Thoracic aorta (tissue), 2 donors: ENCODE results near the gene RPS27. TPM values are rescaled to one million over a fixed set of nuclear protein-coding genes. Genes with fewer than 3 reads are reported as not detected.
A peak's percentile ranks its signal among the peaks of the same experiment; 100 is the strongest.

Experiments used
- ATAC-seq: fragments of 150-250 bp; one replicate; pipeline ENCODE4 v1.8.0; 2017; ENCODE audit warnings: low read depth; ENCODE audit not compliant: insufficient number of reproducible peaks, low FRiP score
- DNase-seq: peaks from one replicate; pipeline ENCODE4 v3.0.0-alpha.2; 2020; ENCODE audit warnings: low spot score
- H3K27ac ChIP-seq, 2 donors: fragments of 200-600 bp; sonication (generic); 1 replicate in 1 of 2; 2 replicates in 1 of 2; pipeline ENCODE4 v1.5.1; 2016; ENCODE audit warnings: mild to moderate bottlenecking in 2 of 2, moderate library complexity in 2 of 2
- H3K27me3 ChIP-seq: fragments of 200-600 bp; sonication (generic); replicated peaks from 2 replicates; pipeline ENCODE4 v1.6.0; 2016; ENCODE audit warnings: mild to moderate bottlenecking; ENCODE audit not compliant: insufficient read depth
- H3K36me3 ChIP-seq: fragments of 200-600 bp; sonication (generic); one replicate; pipeline ENCODE4 v1.5.1; 2016
- H3K4me1 ChIP-seq, 2 donors: fragments of 200-600 bp; sonication (generic); 1 replicate in 1 of 2; 2 replicates in 1 of 2; pipeline versions ENCODE4 v1.5.1 to v1.6.0; 2016; ENCODE audit warnings: low read depth in 2 of 2, mild to moderate bottlenecking in 1 of 2; ENCODE audit not compliant: control insufficient read depth in 1 of 2
- H3K4me3 ChIP-seq: fragments of 200-600 bp; sonication (generic); 2 replicates; pipeline ENCODE4 v1.5.1; 2016; ENCODE audit warnings: mild to moderate bottlenecking
- H3K9me3 ChIP-seq: fragments of 200-600 bp; sonication (generic); 2 replicates; pipeline ENCODE4 v1.5.1; 2016
- total RNA-seq, 2 donors: library from RNA; depleted of rRNA; stranded (reverse); fragments of >200 nt; gene quantifications; one replicate each; pipeline versions ENCODE4 v1.1.0 to v1.2.3, GENCODE V29; 2016
- TF ChIP-seq, protein P1 (sequence below): fragments of 200-600 bp; sonication (generic); IDR thresholded peaks from one replicate; pipeline ENCODE4 v1.5.1; 2019; ENCODE audit warnings: antibody characterized with exemption

RPS27 gene
- total RNA-seq, 2 donors from 2014 or later, result 1,129 to 1,416 TPM

DNA sequence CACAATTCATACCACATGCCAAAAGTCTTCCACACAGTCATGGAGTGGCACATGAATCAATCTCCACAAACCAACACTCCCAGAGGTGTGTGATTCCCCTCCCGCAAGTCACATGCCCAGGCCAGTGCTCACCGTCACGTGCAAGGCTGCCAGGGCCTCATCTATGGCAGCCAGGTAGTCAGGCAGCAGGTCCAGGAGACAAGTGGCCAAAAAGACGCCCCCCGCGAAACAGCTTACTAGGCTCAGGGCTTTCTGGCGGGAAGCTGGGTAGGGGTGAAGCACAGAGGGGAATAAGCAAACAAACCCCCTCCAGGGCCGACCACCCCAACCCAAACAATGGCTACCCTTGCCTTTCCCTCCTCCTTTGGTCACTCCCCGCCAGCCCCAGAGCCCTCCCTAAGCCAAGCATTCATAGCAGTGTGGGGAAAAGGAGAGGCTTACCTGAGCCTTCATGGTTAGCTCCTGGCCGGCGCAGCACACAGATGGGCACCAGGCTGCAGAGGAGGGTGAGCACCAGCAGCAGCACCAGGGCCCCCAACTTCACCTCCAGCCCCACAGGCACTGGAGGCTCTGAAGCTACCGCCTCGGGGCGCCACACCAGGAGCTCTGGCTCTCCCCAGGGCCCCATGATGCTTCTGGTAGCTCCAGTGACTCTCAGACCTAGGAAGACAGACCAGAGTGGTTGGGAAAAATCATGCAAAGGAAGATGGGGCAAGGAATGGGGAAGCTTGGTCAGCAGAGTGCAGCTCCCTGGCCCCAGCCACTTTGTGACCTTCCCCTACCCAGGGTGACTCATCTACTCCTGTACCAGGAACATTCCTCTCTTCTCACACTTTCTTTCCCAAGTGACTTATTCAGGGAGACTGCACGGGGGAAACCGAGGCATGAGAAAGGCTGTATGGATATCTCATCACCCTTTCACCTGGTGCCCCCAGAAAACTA lies 28.2 kb upstream of the RPS27 start:
- H3K4me3 ChIP-seq, result peak overlapping the region; percentile 77
- peak overlapping the region; percentile 90 to 94 for H3K27ac ChIP-seq
- DNase-seq (no peak), ATAC-seq (no peak)
- H3K4me1 ChIP-seq, result peaks cover 36 to 59% of the 10 kb centered on the region in 2 donors
- H3K27me3 ChIP-seq, result no peaks in the 10 kb centered on the region
- H3K9me3 ChIP-seq, result no peaks in the 10 kb centered on the region
- TF ChIP-seq, protein P1, sequence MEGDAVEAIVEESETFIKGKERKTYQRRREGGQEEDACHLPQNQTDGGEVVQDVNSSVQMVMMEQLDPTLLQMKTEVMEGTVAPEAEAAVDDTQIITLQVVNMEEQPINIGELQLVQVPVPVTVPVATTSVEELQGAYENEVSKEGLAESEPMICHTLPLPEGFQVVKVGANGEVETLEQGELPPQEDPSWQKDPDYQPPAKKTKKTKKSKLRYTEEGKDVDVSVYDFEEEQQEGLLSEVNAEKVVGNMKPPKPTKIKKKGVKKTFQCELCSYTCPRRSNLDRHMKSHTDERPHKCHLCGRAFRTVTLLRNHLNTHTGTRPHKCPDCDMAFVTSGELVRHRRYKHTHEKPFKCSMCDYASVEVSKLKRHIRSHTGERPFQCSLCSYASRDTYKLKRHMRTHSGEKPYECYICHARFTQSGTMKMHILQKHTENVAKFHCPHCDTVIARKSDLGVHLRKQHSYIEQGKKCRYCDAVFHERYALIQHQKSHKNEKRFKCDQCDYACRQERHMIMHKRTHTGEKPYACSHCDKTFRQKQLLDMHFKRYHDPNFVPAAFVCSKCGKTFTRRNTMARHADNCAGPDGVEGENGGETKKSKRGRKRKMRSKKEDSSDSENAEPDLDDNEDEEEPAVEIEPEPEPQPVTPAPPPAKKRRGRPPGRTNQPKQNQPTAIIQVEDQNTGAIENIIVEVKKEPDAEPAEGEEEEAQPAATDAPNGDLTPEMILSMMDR, result no peak
- peaks cover 8% of the 10 kb centered on the region for H3K36me3 ChIP-seq

DNA sequence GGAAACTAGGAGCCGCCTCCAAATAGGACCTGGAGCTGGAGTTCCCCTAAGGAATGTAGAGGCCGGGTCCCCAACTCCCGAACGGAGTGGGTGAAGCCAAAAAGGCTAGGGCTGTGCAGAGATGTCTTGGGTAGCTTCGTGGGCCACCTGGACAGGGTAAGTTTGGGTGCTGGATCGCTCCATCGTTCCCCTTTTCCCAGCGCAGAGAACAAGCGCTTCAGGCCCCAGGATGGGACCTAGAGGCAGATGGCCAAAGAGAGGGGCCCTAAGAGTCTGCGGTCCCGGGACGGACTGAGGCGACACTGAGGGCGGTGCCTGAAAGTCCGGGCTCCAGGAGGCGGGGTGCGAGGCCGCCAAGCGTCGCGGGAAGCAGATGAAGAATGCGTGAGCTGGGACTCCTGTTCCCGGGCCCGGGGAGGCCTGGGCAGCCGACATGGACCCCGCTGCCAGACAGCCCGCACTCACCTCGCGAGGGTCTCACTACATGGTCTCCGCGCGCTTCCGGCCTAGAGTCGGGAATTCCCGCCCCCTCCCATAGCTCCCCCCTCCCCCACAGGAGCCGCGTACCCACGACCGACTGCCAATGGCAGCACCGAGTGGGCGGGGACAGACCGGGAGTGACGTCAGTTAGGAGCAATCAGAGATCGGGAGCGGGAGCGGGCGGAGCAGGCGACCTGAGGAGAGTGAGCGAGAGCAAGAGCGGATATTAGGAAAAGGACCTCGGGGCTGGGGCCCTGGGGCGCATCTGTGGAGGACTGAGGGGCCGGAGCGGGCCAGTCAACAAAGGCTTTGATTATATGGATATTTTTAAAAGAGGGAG lies 27.3 kb upstream of the RPS27 start, which contains the start of gene SLC39A1:
Gene SLC39A1, minus strand, starts transcription at position 508 of the 820 bp plus-strand sequence. CDS start 822 bp downstream, outside the sequence.
- ATAC-seq (peak; percentile 78), DNase-seq (peak; percentile 97)
- H3K36me3 ChIP-seq, result peaks cover 8% of the 10 kb centered on the region
- H3K27me3 ChIP-seq, result no peaks in the 10 kb centered on the region
- peak within 1 kb of the TSS; percentile 77 for H3K4me3 ChIP-seq
- TF ChIP-seq, protein P1, result no peak
- H3K27ac ChIP-seq, result peak within 1 kb of the TSS; percentile 90 to 94
- H3K9me3 ChIP-seq, result no peaks in the 10 kb centered on the region
- peaks cover 35 to 59% of the 10 kb centered on the region in 2 donors for H3K4me1 ChIP-seq

DNA sequence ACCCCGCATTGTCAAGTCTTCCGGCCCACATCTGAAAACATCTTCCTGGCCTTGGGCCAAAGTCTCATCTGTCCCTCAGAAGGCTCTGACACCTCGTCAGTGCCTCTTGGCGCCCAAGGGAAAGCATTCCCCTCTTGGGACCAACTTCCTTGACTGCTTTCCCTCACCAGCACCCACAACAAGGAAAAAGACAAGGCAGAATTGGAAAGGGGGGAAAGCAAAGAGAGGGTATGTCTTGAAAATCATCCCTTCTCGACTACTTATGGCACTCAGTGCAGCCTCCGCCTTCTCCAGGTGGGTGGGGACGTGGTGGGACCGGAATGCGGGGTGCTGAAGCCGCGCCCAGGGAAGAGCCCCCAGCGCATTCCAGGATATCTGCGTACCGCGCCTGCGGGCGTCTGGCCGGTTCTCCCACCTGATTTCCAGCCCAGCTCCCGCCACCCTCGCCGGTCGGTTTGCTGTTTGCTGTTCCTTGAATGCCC lies 26.7 kb upstream of the RPS27 start:
- DNase-seq (no peak), ATAC-seq (peak; percentile 1)
- H3K36me3 ChIP-seq, result peaks cover 8% of the 10 kb centered on the region
- H3K4me1 ChIP-seq, result peaks cover 36 to 64% of the 10 kb centered on the region in 2 donors
- H3K9me3 ChIP-seq, result no peaks in the 10 kb centered on the region
- H3K27ac ChIP-seq, result peak overlapping the region; percentile 90 to 94
- no peaks in the 10 kb centered on the region for H3K27me3 ChIP-seq
- H3K4me3 ChIP-seq, result peak overlapping the region; percentile 77
- TF ChIP-seq, protein P1, result no peak

DNA sequence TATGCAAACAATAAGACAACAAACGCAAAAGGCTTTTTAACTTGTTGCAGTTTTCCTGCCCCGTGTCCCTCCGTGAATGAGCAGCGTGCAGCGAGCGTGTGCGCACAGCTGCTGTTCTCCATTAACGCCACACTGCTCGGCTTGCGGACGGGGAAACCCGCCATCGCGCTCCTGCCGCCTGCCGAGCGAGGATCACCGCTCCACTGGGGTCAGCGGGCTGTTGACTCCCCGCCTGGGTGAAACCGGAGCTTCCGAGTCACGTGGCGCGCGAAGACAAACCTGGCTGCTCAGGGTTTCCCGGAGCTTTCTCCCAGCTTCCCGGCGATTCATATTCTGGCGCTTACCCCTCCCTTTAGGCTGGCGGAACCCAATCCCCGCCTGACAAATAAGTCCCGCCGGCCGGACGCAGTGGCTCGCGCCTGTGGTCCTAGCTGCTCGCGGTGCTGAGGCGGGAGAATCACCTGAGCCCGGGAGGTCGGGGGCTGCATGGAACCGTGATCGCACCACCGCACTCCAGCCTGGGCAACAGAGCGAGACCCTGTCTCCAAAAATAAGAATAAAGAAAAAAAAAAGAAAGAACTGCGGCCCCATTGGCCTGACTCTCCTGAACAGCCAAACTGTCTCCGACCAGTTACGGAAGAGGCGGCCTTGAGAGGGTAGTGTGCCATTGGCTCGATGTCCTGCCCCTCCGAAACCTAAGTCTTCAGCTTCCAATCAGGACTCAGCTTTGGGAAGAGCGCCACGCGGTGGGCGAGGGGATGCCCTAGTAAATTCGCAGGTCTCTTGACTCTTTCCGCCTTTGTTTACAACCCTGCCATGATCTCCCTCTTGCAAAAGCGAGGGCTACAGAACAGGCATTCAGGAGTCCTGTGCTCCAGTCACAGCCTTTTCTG lies 23.2 kb upstream of the RPS27 start, which contains the start of gene CREB3L4:
Gene CREB3L4, plus strand, starts transcription at position 796 of the 893 bp plus-strand sequence. CDS start 624 bp downstream, outside the sequence.
- TF ChIP-seq, protein P1, result peak; percentile 19
- peak; percentile 58 for ATAC-seq

More for the DNA sequence above, 23.2 kb upstream of the RPS27 start, which contains the start of gene CREB3L4:
- DNase-seq, result peak; percentile 71
- Histone ChIP-seq H3K4me1 (peaks cover 23 to 38% of the 10 kb centered on the region in 2 donors), H3K27me3 (no peaks in the 10 kb centered on the region), H3K27ac (peak within 1 kb of the TSS; percentile 84 to 92), H3K9me3 (no peaks in the 10 kb centered on the region), H3K36me3 (no peaks in the 10 kb centered on the region), H3K4me3 (peak within 1 kb of the TSS; percentile 85)
